Calu3 (cell line): Measurements from ENCODE around the gene FYN. TPM values are rescaled to one million over a fixed set of nuclear protein-coding genes. Genes with fewer than 3 reads are reported as not detected.

ENCODE experiments used
- BruUV-seq: library from RNA; stranded (reverse); fragments of 400-500 nt; replicated peaks from 2 replicates; lab custom pipeline; 2021; lab: Mats Ljungman, UMichigan
- CTCF ChIA-PET: fragments of 300-600 bp; sonication (Branson Sonifier 250); formaldehyde crosslinking; loops from one replicate; lab custom pipeline; 2022; ENCODE audit warnings: antibody characterized with exemption; lab: Charles Lee
- DNase-seq: peaks from one replicate; pipeline ENCODE4 v3.0.0; 2022
- H3K27ac Mint-ChIP-seq: one replicate; pipeline ENCODE4 v1.8.0; 2022; ENCODE audit warnings: mixed read lengths; ENCODE audit not compliant: unreplicated experiment
- H3K27me3 Mint-ChIP-seq: one replicate; pipeline ENCODE4 v1.8.0; 2022; ENCODE audit warnings: mixed read lengths; ENCODE audit not compliant: unreplicated experiment
- H3K36me3 Mint-ChIP-seq: one replicate; pipeline ENCODE4 v1.8.0; 2022; ENCODE audit warnings: mild to moderate bottlenecking, moderate library complexity, mixed read lengths; ENCODE audit not compliant: insufficient read depth, unreplicated experiment
- H3K4me1 Mint-ChIP-seq: one replicate; pipeline ENCODE4 v1.8.0; 2022; ENCODE audit warnings: mild to moderate bottlenecking, low read depth, mixed read lengths; ENCODE audit not compliant: unreplicated experiment
- H3K4me3 Mint-ChIP-seq: one replicate; pipeline ENCODE4 v1.8.0; 2022; ENCODE audit warnings: mild to moderate bottlenecking, low read depth, moderate library complexity, mixed read lengths; ENCODE audit not compliant: unreplicated experiment
- H3K9me3 Mint-ChIP-seq: one replicate; pipeline ENCODE4 v1.8.0; 2022; ENCODE audit warnings: low read depth, mixed read lengths; ENCODE audit not compliant: unreplicated experiment
- CTCF ChIP-seq: fragments of 200-600 bp; IDR thresholded peaks from one replicate; pipeline ENCODE4 v1.8.0; 2022; ENCODE audit warnings: antibody characterized with exemption; ENCODE audit not compliant: unreplicated experiment
- intact Hi-C: fragments of 100-400 bp; cut with micrococcal nuclease; formaldehyde crosslinking; loops from one replicate; pipeline ENCODE4 v1.10.0; 2022; ENCODE audit not compliant: unreplicated experiment
- total RNA-seq: library from RNA; stranded (reverse); gene quantifications from 2 replicates; pipeline ENCODE4 v1.2.3, GENCODE V29; 2022

Gene FYN
- total RNA-seq, 1 experiment from 2014 or later = 61.0 TPM

- H3K4me1 Mint-ChIP-seq = peaks cover 15% of the 10 kb centered on the region
- no peak for DNase-seq
- no TSS peak for BruUV-seq
- H3K27me3 Mint-ChIP-seq = no peaks in the 10 kb centered on the region
- TF ChIP-seq CTCF = no peak
- H3K36me3 Mint-ChIP-seq = peaks cover 14% of the 10 kb centered on the region
- H3K27ac Mint-ChIP-seq = no peak overlapping the region
- intact Hi-C loops = no loop called here
- CTCF ChIA-PET = no interaction called here
- H3K4me3 Mint-ChIP-seq = no peak overlapping the region
- no peaks in the 10 kb centered on the region for H3K9me3 Mint-ChIP-seq
Measured at GRCh38 chr6:111672761-111673450, 200.3 kb downstream of the FYN start.

DNA sequence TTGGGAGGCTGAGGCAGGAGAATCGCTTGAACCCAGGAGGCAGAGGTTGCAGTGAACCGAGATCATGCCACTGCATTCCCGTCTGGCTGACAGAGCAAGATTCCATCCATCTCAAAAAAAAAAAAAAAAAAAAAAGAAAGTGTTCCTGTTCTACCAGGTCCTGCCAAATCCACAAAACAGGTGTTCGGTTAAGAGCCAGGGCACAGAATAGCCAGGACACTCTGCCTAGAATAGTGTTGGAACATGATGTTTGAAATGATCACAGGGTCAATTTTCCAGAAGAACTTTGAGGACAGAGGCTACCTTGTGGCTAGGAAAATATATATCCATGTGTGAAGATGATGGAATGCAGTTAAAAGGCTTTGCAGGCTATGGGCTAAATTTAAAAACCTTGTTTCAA lies 203.9 kb downstream of the FYN start:
- Mint-ChIP-seq H3K27ac (no peak overlapping the region), H3K4me3 (no peak overlapping the region), H3K36me3 (peaks cover 14% of the 10 kb centered on the region), H3K4me1 (no peaks in the 10 kb centered on the region), H3K27me3 (no peaks in the 10 kb centered on the region), H3K9me3 (no peaks in the 10 kb centered on the region)
- no peak for TF ChIP-seq CTCF
- intact Hi-C loops = no loop called here
- CTCF ChIA-PET = no interaction called here
- BruUV-seq = no TSS peak
- no peak for DNase-seq

GRCh38 chr6:111668410-111668809 lies 204.8 kb downstream of the FYN start:
- CTCF ChIA-PET = interaction anchor here (0.7 to 1.8 kb wide), 2 partner anchors 9 to 347 kb away, joined by 3 to 6 read pairs; no protein-coding TSS in a partner anchor
- Mint-ChIP-seq H3K27me3 (no peaks in the 10 kb centered on the region), H3K36me3 (peaks cover 14% of the 10 kb centered on the region), H3K9me3 (no peaks in the 10 kb centered on the region), H3K4me3 (no peak overlapping the region), H3K27ac (no peak overlapping the region), H3K4me1 (no peaks in the 10 kb centered on the region)
- no peak for DNase-seq
- intact Hi-C loops = no loop called here
- TF ChIP-seq CTCF = peak; percentile 16
- BruUV-seq = no TSS peak

DNA sequence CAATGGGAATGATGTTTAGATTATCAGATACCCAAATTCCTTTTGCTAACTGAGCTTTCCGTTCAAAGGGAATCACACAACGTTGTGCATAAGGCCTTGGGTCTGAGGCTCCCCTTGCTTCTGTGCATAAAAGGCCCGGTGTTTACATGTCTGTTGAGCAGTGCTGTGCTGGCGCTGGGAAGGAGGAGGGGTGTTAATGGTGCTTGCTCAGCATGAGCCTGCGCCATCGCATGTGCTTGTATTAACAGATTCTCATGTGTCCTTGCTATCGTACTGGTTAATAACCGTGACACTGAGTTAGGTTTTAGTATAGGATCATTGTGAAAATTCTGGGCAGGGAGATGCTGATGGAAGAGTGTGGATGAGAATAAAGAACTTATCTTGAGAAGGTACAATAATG lies 205.3 kb downstream of the FYN start:
- Mint-ChIP-seq H3K36me3 (peaks cover 14% of the 10 kb centered on the region), H3K27me3 (no peaks in the 10 kb centered on the region), H3K4me3 (no peak overlapping the region), H3K27ac (no peak overlapping the region), H3K9me3 (no peaks in the 10 kb centered on the region), H3K4me1 (no peaks in the 10 kb centered on the region)
- intact Hi-C loops = no loop called here
- DNase-seq = no peak
- CTCF ChIA-PET = interaction anchor here (1.8 kb wide), 1 partner anchor 9 kb away, joined by 6 read pairs; no protein-coding TSS in a partner anchor
- TF ChIP-seq CTCF = no peak
- no TSS peak for BruUV-seq
